ENCODE measurements around the gene ACTL10. TPM values are rescaled to one million over a fixed set of nuclear protein-coding genes. Genes with fewer than 3 reads are reported as not detected.
"Not testable (repeated sequence)": the region's sequence is repeated elsewhere in the genome, so short reads cannot be mapped to it uniquely, and the experiment has no call there.

The ACTL10 gene
- total and polyA plus RNA-seq, 2 donors from 2014 or later = 1.7 to 3.0 TPM

GRCh38 chr20:33629979-33630378, 36.8 kb upstream of the ACTL10 start:
- no peaks in the 10 kb centered on the region for H3K9me3 ChIP-seq (ENCODE audit: control insufficient read depth in 2 of 3, insufficient read depth in 1 of 3, low read length in 3 of 3)
- intact Hi-C loops (cut with DNase I) = no loop called here
- no peak for DNase-seq
- H3K9ac ChIP-seq (ENCODE audit: low read length in 3 of 3) = no peak overlapping the region
- no peak overlapping the region for H3K27ac ChIP-seq (ENCODE audit: low read depth in 2 of 2, low read length in 2 of 2)
- FAIRE-seq = no peak
- no peaks in the 10 kb centered on the region for H3K4me1 ChIP-seq (ENCODE audit: control insufficient read depth in 2 of 3, insufficient read depth in 2 of 3, low read depth in 1 of 3, low read length in 3 of 3)
- H3K36me3 ChIP-seq (ENCODE audit: control insufficient read depth in 2 of 3, insufficient read depth in 3 of 3, low read length in 3 of 3) = peaks cover 8 to 27% (median 24%) of the 10 kb centered on the region in 3 donors
- no peak overlapping the region for H3K4me3 ChIP-seq (ENCODE audit: low read length in 3 of 3)
- no peaks in the 10 kb centered on the region for H3K27me3 ChIP-seq (ENCODE audit: control insufficient read depth, insufficient read depth, low read length)
- TF ChIP-seq CTCF (IDR thresholded peaks at IDR 0.05; ENCODE audit: borderline replicate concordance, extremely low read depth, insufficient read depth) = no peak

GRCh38 chr20:33630507-33630906, 36.2 kb upstream of the ACTL10 start:
- H3K9ac ChIP-seq (ENCODE audit: low read length in 3 of 3) = no peak overlapping the region
- intact Hi-C loops (cut with DNase I) = no loop called here
- TF ChIP-seq CTCF (IDR thresholded peaks at IDR 0.05; ENCODE audit: borderline replicate concordance, extremely low read depth, insufficient read depth) = no peak
- H3K36me3 ChIP-seq (ENCODE audit: control insufficient read depth in 2 of 3, insufficient read depth in 3 of 3, low read length in 3 of 3) = peaks cover 5 to 29% (median 23%) of the 10 kb centered on the region in 3 donors
- H3K27ac ChIP-seq (ENCODE audit: low read depth in 2 of 2, low read length in 2 of 2) = no peak overlapping the region
- FAIRE-seq (no peak), DNase-seq (no peak)
- H3K27me3 ChIP-seq (ENCODE audit: control insufficient read depth, insufficient read depth, low read length) = no peaks in the 10 kb centered on the region
- H3K4me1 ChIP-seq (ENCODE audit: control insufficient read depth in 2 of 3, insufficient read depth in 2 of 3, low read depth in 1 of 3, low read length in 3 of 3) = no peaks in the 10 kb centered on the region
- H3K9me3 ChIP-seq (ENCODE audit: control insufficient read depth in 2 of 3, insufficient read depth in 1 of 3, low read length in 3 of 3) = no peaks in the 10 kb centered on the region
- no peak overlapping the region for H3K4me3 ChIP-seq (ENCODE audit: low read length in 3 of 3)

GRCh38 chr20:33631910-33632309, 34.8 kb upstream of the ACTL10 start:
- H3K9ac ChIP-seq (ENCODE audit: low read length in 3 of 3); H3K9me3 ChIP-seq (ENCODE audit: control insufficient read depth in 2 of 3, insufficient read depth in 1 of 3, low read length in 3 of 3); H3K27me3 ChIP-seq (ENCODE audit: control insufficient read depth, insufficient read depth, low read length); H3K27ac ChIP-seq (ENCODE audit: low read depth in 2 of 2, low read length in 2 of 2); FAIRE-seq; DNase-seq; H3K4me3 ChIP-seq (ENCODE audit: low read length in 3 of 3); H3K4me1 ChIP-seq (ENCODE audit: control insufficient read depth in 2 of 3, insufficient read depth in 2 of 3, low read depth in 1 of 3, low read length in 3 of 3); intact Hi-C loops (cut with DNase I): not testable (repeated sequence)
- H3K36me3 ChIP-seq (ENCODE audit: control insufficient read depth in 2 of 3, insufficient read depth in 3 of 3, low read length in 3 of 3) = peaks cover 7 to 34% (median 20%) of the 10 kb centered on the region in 3 donors

- Histone ChIP-seq H3K9ac (ENCODE audit: low read length in 3 of 3) (no peak overlapping the region), H3K27me3 (ENCODE audit: control insufficient read depth, insufficient read depth, low read length) (no peaks in the 10 kb centered on the region), H3K36me3 (ENCODE audit: control insufficient read depth in 2 of 3, insufficient read depth in 3 of 3, low read length in 3 of 3) (peaks cover 12 to 29% (median 27%) of the 10 kb centered on the region in 3 donors), H3K4me1 (ENCODE audit: control insufficient read depth in 2 of 3, insufficient read depth in 2 of 3, low read depth in 1 of 3, low read length in 3 of 3) (no peaks in the 10 kb centered on the region), H3K9me3 (ENCODE audit: control insufficient read depth in 2 of 3, insufficient read depth in 1 of 3, low read length in 3 of 3) (no peaks in the 10 kb centered on the region), H3K4me3 (ENCODE audit: low read length in 3 of 3) (no peak overlapping the region), H3K27ac (ENCODE audit: low read depth in 2 of 2, low read length in 2 of 2) (no peak overlapping the region)
- DNase-seq = no peak
- intact Hi-C loops (cut with DNase I) = no loop called here
- FAIRE-seq = no peak
- TF ChIP-seq CTCF (IDR thresholded peaks at IDR 0.05; ENCODE audit: borderline replicate concordance, extremely low read depth, insufficient read depth) = no peak
Observed at GRCh38 chr20:33635341-33635740, 31.4 kb upstream of the ACTL10 start.

Measured in kidney (tissue), 14 donors.